Naive B cell (primary cell): ENCODE measurements around the gene S1PR5. TPM values are rescaled to one million over a fixed set of nuclear protein-coding genes. Genes with fewer than 3 reads are reported as not detected.

Experiments
- ATAC-seq, 2 donors: fragments of 150-1000 bp; cut with Tn5 transposase; 2 replicates each; pipeline ENCODE4 v1.10.0; 2021; ENCODE audit warnings: low read depth in 2 of 2, mild to moderate bottlenecking in 2 of 2, moderate library complexity in 2 of 2
- DNase-seq: peaks from one replicate; pipeline ENCODE4 v3.0.0; 2022
- H3K27ac Mint-ChIP-seq, 6 donors: one replicate each; pipeline ENCODE4 v1.8.0; 2020 to 2022; ENCODE audit warnings: mild to moderate bottlenecking in 6 of 6, mixed read lengths in 6 of 6, moderate library complexity in 5 of 6, inconsistent platforms in 2 of 6
- H3K27me3 Mint-ChIP-seq, 3 donors: one replicate each; pipeline ENCODE4 v1.8.0; 2021 to 2022; ENCODE audit warnings: mixed read lengths in 3 of 3, mild to moderate bottlenecking in 1 of 3
- H3K36me3 Mint-ChIP-seq, 2 donors: one replicate each; pipeline ENCODE4 v1.8.0; 2020 to 2022; ENCODE audit warnings: mixed read lengths in 2 of 2, inconsistent platforms in 1 of 2, mild to moderate bottlenecking in 1 of 2
- H3K4me1 Mint-ChIP-seq, 3 donors: one replicate each; pipeline ENCODE4 v1.8.0; 2020 to 2022; ENCODE audit warnings: mixed read lengths in 3 of 3, inconsistent platforms in 1 of 3, mild to moderate bottlenecking in 1 of 3, moderate library complexity in 1 of 3
- H3K4me3 Mint-ChIP-seq, 8 donors: one replicate each; pipeline ENCODE4 v1.8.0; 2020 to 2022; ENCODE audit warnings: mild to moderate bottlenecking in 8 of 8, mixed read lengths in 8 of 8, moderate library complexity in 8 of 8, inconsistent platforms in 2 of 8
- H3K9me3 Mint-ChIP-seq, 7 donors: one replicate each; pipeline ENCODE4 v1.8.0; 2020 to 2022; ENCODE audit warnings: mixed read lengths in 7 of 7, mild to moderate bottlenecking in 5 of 7, inconsistent platforms in 2 of 7, moderate library complexity in 1 of 7
- polyA plus RNA-seq, 6 donors: library from polyadenylated mRNA; unstranded; fragments of 300-500 nt; fragmentation: Illumina TruSeq; gene quantifications; one replicate each; pipeline ENCODE4 v1.2.3, GENCODE V29; 2021; ENCODE audit warnings: low read depth in 6 of 6

Gene S1PR5
- polyA plus RNA-seq, 6 donors from 2014 or later, result 0.24 to 0.96 (median 0.75) TPM; not detected in 1

DNA sequence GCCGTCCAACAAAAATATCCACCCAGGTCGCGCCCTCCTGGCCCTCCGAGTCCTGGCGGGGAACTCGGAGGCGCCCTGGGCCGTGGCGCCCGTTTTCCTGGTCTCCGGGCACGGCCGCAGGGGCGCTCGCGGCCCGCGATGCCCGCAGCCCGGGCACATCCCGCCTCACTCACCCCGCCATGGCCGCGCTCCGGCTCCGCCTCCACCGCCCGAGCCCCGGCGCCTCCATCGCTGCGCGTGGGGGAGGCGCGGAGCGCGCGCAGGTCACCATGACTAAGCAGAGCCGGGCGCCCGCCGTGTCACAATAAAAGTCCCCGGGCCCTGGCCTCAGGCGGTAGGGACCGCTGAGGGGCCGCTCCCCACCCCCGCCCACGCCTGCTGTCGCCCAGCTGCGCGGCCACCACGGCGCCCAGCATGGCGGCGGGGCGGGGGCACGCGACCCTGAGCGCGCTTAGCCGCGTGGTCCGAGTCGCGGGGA lies 14.7 kb downstream of the S1PR5 start:
- ATAC-seq, result peak; percentile 87 to 88

DNA sequence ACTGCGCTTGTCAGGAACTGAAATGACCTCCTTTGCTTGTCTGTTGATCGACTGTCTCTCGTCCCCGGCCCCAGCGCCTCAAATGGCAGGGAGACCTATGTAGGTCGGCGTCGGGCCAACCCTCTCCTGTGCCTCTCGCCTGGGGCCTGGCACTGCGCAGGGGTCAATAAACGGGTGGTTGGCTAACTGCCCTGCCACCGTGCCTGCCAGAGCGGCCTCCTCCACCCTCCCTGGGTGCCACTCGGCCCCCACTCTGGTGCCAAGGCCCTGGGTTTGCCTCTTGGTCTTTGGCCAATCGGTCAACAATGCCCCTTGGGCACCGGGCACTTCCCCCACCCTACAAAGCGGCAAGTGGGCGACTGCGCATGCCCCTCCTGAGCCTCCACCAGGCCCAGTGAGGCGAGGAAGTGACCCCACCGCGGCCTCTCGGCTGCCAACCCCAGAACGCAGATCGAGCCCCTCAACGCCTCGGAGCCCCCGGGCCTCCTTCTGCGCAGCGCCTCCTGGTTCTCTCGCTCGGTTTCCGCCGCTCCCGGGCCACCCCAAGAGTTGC lies 15.2 kb downstream of the S1PR5 start:
- DNase-seq, result no peak
- Mint-ChIP-seq H3K27ac (peak overlapping the region in 4 of 6 donors; percentile 66 to 85 (median 70)), H3K36me3 (no peaks in the 10 kb centered on the region), H3K4me3 (peak overlapping the region; percentile 77 to 92 (median 86)), H3K27me3 (no peaks in the 10 kb centered on the region), H3K4me1 (peaks cover 17 to 31% (median 24%) of the 10 kb centered on the region in 3 donors), H3K9me3 (no peaks in the 10 kb centered on the region)
- ATAC-seq, result peak; percentile 14 to 17

More for the DNA sequence above, 14.7 kb downstream of the S1PR5 start:
- Mint-ChIP-seq H3K27me3 (no peaks in the 10 kb centered on the region), H3K9me3 (no peaks in the 10 kb centered on the region), H3K27ac (peak overlapping the region in 3 of 6 donors; percentile 67 to 85 (median 74)), H3K36me3 (no peaks in the 10 kb centered on the region), H3K4me1 (peaks cover 15 to 31% (median 24%) of the 10 kb centered on the region in 3 donors), H3K4me3 (peak overlapping the region; percentile 77 to 92 (median 86))
- peak; percentile 74 for DNase-seq

DNA sequence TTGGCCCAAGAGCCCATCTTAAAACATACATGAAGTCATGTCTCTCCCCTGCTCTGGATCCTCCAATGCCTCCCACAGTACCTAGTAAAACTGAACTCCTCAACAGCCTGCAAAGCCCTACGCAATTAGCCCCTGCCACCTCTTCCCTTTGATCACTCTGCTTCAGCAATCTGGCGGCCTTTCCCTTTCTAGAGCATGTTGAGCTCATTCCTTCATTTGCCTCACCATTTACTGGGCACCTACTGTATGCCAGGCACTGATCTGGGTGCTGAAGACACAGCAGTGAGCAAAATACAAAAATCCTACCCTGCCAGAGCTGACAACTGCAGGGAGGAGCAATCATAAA lies 17.0 kb downstream of the S1PR5 start:
- Mint-ChIP-seq H3K9me3 (no peaks in the 10 kb centered on the region), H3K4me3 (peak overlapping the region in 5 of 8 donors; percentile 9 to 71 (median 44)), H3K27me3 (no peaks in the 10 kb centered on the region), H3K36me3 (no peaks in the 10 kb centered on the region), H3K4me1 (peaks cover 18 to 24% (median 19%) of the 10 kb centered on the region in 3 donors), H3K27ac (peak overlapping the region in 4 of 6 donors; percentile 22 to 78 (median 58))
- ATAC-seq (no peak), DNase-seq (no peak)

DNA sequence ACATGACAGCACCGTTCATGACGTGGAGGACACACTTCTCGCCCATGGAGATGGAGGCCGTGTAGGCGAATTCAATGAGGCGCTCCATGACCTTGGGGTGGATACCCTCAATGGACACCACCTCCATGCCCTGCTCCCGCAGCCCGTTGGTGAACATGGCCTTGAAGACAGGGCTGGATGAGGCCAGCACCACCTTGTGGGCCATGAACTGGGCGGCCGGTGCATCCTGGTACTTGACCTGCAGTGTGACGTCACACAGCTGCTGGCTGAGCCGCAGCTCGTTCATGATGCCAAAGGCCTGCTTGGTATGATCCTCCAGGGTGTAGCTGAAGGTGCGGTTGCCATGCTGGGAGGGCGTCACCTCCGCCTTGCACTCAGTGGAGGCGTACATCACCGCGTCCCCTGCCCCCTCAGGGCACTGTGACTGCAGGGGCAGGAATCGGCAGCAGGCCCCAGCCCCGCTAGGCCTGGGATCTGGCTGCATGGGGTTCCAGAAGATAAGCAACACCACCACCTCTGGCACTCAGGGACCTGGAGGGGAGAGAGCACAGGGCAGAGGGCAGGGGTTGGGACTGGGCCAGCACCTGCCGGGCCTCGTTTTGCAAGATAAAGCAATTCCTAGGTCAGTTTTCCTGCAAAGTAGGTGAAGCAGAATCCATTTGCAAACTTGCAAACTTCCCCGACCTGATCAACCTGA lies 17.5 kb downstream of the S1PR5 start:
- peaks cover 18 to 23% (median 19%) of the 10 kb centered on the region in 3 donors for H3K4me1 Mint-ChIP-seq
- peak overlapping the region in 4 of 8 donors; percentile 55 to 84 (median 70) for H3K4me3 Mint-ChIP-seq
- H3K27me3 Mint-ChIP-seq, result no peaks in the 10 kb centered on the region
- H3K9me3 Mint-ChIP-seq, result no peaks in the 10 kb centered on the region
- ATAC-seq (no peak), DNase-seq (no peak)
- H3K27ac Mint-ChIP-seq, result peak overlapping the region in 3 of 6 donors; percentile 22 to 78 (median 54)
- H3K36me3 Mint-ChIP-seq, result no peaks in the 10 kb centered on the region

DNA sequence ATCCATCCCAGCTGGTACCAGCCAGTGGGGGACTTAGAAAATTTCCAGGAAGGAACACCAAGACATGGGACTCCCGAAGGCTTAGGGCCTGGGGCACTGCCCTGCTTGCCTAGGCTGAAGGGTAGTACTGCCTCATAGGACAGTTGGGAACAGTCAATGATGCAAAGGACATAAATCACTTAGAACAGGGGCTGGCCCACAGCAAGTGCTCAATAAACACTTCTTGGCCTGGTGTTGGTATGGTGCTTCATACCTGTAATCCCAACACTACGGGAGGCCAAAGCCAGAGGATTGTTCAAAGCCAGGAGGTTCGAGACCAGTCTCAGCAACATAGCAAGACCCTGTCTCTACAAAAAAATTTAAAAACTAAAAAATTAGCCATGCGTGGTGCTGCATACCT lies 19.9 kb downstream of the S1PR5 start:
- DNase-seq (no peak), ATAC-seq (no peak)
- no peaks in the 10 kb centered on the region for H3K27me3 Mint-ChIP-seq
- H3K27ac Mint-ChIP-seq, result no peak overlapping the region
- no peaks in the 10 kb centered on the region for H3K36me3 Mint-ChIP-seq
- no peaks in the 10 kb centered on the region for H3K9me3 Mint-ChIP-seq
- H3K4me3 Mint-ChIP-seq, result peak overlapping the region in 1 of 8 donors; percentile 50
- H3K4me1 Mint-ChIP-seq, result peaks cover 12 to 15% (median 14%) of the 10 kb centered on the region in 3 donors

DNA sequence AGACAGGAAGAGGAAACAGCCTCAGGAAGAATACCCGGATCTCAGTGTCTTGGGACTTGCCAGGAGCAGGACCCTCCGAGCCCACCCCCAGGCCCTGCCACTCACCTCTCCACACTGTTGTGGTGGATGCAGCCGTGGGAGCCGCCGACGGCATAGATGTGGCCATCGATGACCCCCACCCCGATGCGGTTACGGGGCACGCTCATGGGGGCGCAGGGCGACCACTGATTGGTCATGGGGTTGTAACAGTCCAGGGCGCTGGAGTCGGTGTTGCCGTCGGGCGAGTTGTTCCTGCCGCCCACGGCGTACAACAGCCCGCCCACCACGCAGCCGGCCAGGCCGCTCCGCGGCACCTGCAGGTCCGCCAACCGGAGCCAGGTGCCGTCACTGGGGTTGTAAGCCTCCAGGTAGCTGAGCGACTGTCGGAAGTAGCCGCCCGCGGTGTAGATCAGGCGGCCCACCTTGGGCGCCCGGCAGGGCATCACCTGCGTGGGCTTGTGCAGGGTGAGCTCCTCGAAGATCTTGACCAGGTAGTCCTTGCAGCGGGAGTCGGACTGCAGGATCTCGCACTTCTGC lies 25.7 kb downstream of the S1PR5 start:
- no peak for DNase-seq
- ATAC-seq, result no peak
- Mint-ChIP-seq H3K4me1 (no peaks in the 10 kb centered on the region), H3K4me3 (no peak overlapping the region), H3K27me3 (no peaks in the 10 kb centered on the region), H3K9me3 (no peaks in the 10 kb centered on the region), H3K36me3 (no peaks in the 10 kb centered on the region), H3K27ac (no peak overlapping the region)

DNA sequence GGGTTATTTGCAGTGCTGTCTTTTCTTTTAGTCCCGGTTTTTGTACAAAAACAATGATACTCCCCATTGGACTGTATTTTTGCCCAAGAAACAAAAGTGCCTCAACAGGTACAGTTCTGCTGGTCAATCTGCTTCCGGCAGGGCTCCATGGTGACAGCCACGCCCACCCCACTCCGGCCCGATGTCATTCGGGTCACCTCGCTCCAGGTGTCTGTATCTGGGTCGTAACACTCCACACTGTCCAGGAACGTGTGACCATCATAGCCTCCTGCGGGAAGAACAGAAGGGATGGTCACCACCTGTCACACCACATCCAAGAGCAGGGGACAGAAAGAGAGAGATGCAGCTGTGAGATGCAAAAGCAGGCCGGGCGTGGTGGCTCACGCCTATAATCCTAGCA lies 30.7 kb downstream of the S1PR5 start:
- H3K4me3 Mint-ChIP-seq, result peak overlapping the region in 1 of 8 donors; percentile 24
- ATAC-seq (no peak), DNase-seq (no peak)
- no peaks in the 10 kb centered on the region for H3K36me3 Mint-ChIP-seq
- H3K9me3 Mint-ChIP-seq, result no peaks in the 10 kb centered on the region
- peaks cover 0 to 6% (median 0%) of the 10 kb centered on the region in 3 donors for H3K4me1 Mint-ChIP-seq
- H3K27ac Mint-ChIP-seq, result no peak overlapping the region
- H3K27me3 Mint-ChIP-seq, result no peaks in the 10 kb centered on the region

DNA sequence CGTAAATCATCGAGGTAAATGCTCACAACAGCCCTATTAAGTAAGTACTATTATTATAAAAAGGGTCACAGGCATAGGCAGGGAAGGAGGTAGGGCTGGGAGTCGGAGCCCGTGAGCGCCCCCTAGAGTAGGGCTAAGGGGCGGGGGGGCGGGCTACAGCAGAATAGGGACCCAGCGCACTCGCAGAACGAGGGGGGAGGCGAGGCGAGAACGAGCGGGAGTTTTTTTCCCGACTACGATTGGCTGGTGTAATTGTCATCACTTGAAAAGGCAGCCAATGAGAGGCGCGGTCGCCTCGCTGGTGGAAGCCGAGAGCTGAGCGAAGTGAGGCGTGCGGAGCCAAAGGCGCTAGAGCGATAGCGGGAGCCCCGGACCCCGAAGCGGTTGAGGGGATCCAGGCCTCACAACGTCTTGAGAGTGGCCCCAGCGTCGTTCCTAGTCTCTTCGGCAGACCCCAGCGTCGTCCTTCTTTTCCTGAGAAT lies 38.3 kb downstream of the S1PR5 start:
- Mint-ChIP-seq H3K9me3 (no peaks in the 10 kb centered on the region), H3K4me3 (peak overlapping the region in 6 of 8 donors; percentile 30 to 82 (median 54)), H3K36me3 (no peaks in the 10 kb centered on the region), H3K27me3 (no peaks in the 10 kb centered on the region), H3K27ac (peak overlapping the region in 5 of 6 donors; percentile 77 to 97 (median 92)), H3K4me1 (peaks cover 5 to 23% (median 8%) of the 10 kb centered on the region in 3 donors)
- DNase-seq (peak; percentile 73), ATAC-seq (peak; percentile 92 to 94)

DNA sequence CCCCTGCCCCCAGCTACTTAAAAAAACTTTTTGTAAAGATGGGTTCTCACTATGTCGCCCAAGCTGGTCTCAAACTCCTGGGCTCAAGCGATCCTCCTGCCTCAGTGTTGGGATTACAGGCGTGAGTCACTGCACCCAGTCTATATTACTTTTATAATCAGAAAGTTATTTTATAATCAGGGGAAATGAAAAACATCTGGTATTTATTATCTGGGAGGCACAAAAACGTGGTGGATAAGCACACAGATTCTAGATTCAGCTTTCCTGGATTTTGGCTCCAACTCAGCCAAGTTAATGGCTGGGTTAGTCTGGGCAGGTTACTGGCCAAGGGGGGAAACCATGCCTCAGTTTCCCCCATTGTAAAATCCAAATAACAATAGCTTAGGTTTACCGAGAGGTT lies 38.8 kb downstream of the S1PR5 start:
- Mint-ChIP-seq H3K9me3 (no peaks in the 10 kb centered on the region), H3K36me3 (no peaks in the 10 kb centered on the region), H3K4me3 (peak overlapping the region in 4 of 8 donors; percentile 30 to 82 (median 54)), H3K4me1 (peaks cover 5 to 21% (median 8%) of the 10 kb centered on the region in 3 donors), H3K27ac (peak overlapping the region in 3 of 6 donors; percentile 56 to 97 (median 88)), H3K27me3 (peaks cover 1 to 3% (median 2%) of the 10 kb centered on the region in 3 donors)
- DNase-seq, result no peak
- no peak for ATAC-seq

DNA sequence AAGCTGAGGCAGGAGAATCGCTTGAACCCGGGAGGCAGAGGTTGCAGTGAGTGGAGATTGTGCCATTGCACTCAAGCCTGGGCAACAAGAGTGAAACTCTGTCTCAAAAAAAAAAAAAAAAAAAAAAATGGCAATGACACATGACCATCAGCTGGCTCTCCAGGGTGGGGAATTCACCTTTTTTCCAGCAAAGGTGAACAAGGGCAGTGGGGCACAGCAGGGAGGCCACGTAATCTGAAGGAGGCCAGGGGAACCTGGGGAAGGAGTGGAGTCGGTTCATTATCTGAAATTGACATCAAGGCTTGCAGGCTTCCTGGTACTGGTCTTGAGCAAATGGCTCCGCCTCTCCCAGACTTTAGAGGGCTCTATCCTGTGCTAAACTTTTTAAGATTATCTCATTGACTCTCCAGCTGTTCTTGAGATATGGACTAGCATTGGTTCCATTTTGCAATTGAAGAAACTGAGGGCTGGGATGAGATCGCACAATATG lies 42.2 kb downstream of the S1PR5 start:
- H3K4me3 Mint-ChIP-seq, result no peak overlapping the region
- DNase-seq, result no peak
- H3K4me1 Mint-ChIP-seq, result peaks cover 5 to 18% (median 8%) of the 10 kb centered on the region in 3 donors
- no peak overlapping the region for H3K27ac Mint-ChIP-seq
- H3K9me3 Mint-ChIP-seq, result no peaks in the 10 kb centered on the region
- no peaks in the 10 kb centered on the region for H3K36me3 Mint-ChIP-seq
- H3K27me3 Mint-ChIP-seq, result peaks cover 6 to 10% (median 8%) of the 10 kb centered on the region in 3 donors
- ATAC-seq, result no peak

DNA sequence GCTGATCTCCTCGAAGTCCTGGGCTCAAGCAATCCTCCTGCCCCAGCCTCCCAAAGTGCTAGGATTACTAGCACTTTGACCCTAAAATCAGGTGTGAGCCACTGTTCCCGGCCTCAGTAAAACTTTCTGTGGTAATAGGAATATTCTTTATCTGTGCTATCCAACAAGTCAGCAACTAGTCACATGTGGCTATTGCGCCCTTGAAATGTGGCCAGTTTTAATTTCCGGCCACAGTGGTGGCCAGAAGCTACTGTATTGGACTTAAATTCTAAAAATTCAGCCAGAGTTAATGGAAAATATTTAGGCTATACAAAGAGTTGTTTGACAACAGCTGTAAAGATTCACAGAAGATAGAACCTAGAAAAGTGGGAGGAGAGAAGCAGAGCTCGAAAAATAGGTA lies 44.1 kb downstream of the S1PR5 start:
- no peak for DNase-seq
- H3K36me3 Mint-ChIP-seq, result no peaks in the 10 kb centered on the region
- no peak for ATAC-seq
- no peak overlapping the region for H3K27ac Mint-ChIP-seq
- H3K27me3 Mint-ChIP-seq, result peaks cover 10 to 17% (median 15%) of the 10 kb centered on the region in 3 donors
- no peak overlapping the region for H3K4me3 Mint-ChIP-seq
- no peaks in the 10 kb centered on the region for H3K9me3 Mint-ChIP-seq
- H3K4me1 Mint-ChIP-seq, result peaks cover 0 to 3% (median 0%) of the 10 kb centered on the region in 3 donors

DNA sequence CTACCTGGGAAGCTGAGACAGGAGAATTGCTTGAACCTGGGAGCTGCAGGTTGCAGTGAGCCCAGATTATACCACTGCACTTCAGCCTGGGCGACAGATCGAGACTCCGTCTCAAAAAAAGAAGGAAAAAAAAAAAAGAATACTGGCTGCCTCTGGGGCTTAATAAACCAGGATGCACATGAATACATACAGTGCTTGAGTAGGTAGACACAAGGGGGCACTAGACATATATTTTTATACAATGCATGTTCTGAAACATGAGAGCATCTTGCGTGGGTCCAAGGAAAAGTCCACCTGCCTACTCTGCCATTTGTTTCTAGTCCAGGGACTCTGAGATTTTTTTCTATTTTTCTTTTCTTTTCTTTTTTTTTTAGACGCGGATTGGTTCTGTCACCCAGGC lies 45.3 kb downstream of the S1PR5 start:
- peaks cover 10 to 17% (median 15%) of the 10 kb centered on the region in 3 donors for H3K27me3 Mint-ChIP-seq
- H3K27ac Mint-ChIP-seq, result no peak overlapping the region
- no peak overlapping the region for H3K4me3 Mint-ChIP-seq
- ATAC-seq (peak; percentile 45 to 61), DNase-seq (no peak)
- no peaks in the 10 kb centered on the region for H3K9me3 Mint-ChIP-seq
- no peaks in the 10 kb centered on the region for H3K4me1 Mint-ChIP-seq
- H3K36me3 Mint-ChIP-seq, result no peaks in the 10 kb centered on the region

DNA sequence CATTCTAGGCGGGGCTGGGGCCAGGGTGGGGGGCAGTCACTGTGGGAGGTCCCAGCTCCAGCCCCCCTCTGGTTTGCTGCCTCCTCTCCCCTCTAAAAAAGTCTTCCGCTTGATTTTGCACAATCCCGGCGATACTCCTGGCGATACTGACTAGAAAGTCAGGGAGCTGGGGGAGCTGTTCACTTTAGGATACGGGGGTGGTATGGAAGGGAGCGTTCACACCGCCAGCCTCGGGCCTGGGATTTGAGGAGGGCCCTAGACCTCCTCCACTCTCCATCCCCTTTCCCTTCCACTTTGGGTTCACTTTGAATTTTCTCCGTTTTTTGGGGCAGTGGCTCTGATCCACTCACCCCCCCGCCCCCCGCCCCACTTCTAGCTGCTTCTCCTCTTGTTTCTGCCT lies 49.1 kb downstream of the S1PR5 start:
- H3K9me3 Mint-ChIP-seq, result no peaks in the 10 kb centered on the region
- ATAC-seq, result no peak

More for the DNA sequence above, 49.1 kb downstream of the S1PR5 start:
- Mint-ChIP-seq H3K27ac (no peak overlapping the region), H3K27me3 (peaks cover 5 to 11% (median 10%) of the 10 kb centered on the region in 3 donors), H3K4me3 (no peak overlapping the region), H3K36me3 (no peaks in the 10 kb centered on the region), H3K4me1 (no peaks in the 10 kb centered on the region)
- DNase-seq, result no peak
